Left lung (tissue), 10 donors: ENCODE measurements around the gene B3GALT6. TPM values are rescaled to one million over a fixed set of nuclear protein-coding genes. Genes with fewer than 3 reads are reported as not detected.

Experiments
- ATAC-seq: fragments of 200-7000 bp; cut with Tn5 transposase; one replicate; pipeline ENCODE4 v1.9.1; 2020; ENCODE audit warnings: moderate library complexity
- DNase-seq, 4 donors: peaks; one replicate each; pipeline ENCODE4 v3.0.0-alpha.2; 2013 to 2020
- H3K27ac ChIP-seq, 2 donors: fragments of 200-600 bp; sonication (generic) in 1 of 2; one replicate each; pipeline versions ENCODE4 v1.5.0 to v1.8.0; 2020 to 2021
- H3K27me3 ChIP-seq, 2 donors: fragments of 200-600 bp; sonication (generic) in 1 of 2; one replicate each; pipeline versions ENCODE4 v1.5.0 to v1.8.0; 2020 to 2021
- H3K36me3 ChIP-seq, 2 donors: fragments of 200-600 bp; sonication (generic) in 1 of 2; one replicate each; pipeline versions ENCODE4 v1.5.0 to v1.8.0; 2020 to 2021
- H3K4me1 ChIP-seq, 2 donors: fragments of 200-600 bp; one replicate each; pipeline ENCODE4 v1.8.0; 2021
- H3K4me3 ChIP-seq, 2 donors: fragments of 200-600 bp; sonication (generic) in 1 of 2; one replicate each; pipeline versions ENCODE4 v1.5.0 to v1.8.0; 2020 to 2021; ENCODE audit warnings: mild to moderate bottlenecking in 1 of 2
- H3K9me3 ChIP-seq, 2 donors: fragments of 200-600 bp; sonication (generic) in 1 of 2; one replicate each; pipeline versions ENCODE4 v1.5.0 to v1.8.0; 2020 to 2021
- CTCF ChIP-seq, 2 donors: fragments of 200-600 bp; sonication (generic) in 1 of 2; IDR thresholded peaks; one replicate each; pipeline versions ENCODE4 v1.5.0 to v1.8.0; 2021; ENCODE audit warnings: antibody characterized with exemption in 2 of 2
- intact Hi-C, 2 donors: fragments of 100-400 bp; cut with DNase I; formaldehyde crosslinking; loops; one replicate each; pipeline versions ENCODE4 v1.11.2 to v1.14.2; 2022
- polyA plus RNA-seq, 6 donors: library from polyadenylated mRNA; unstranded; fragments of 120-200 nt; gene quantifications; one replicate each; pipeline ENCODE4 v1.2.1, GENCODE V29; 2013; ENCODE audit not compliant: insufficient read length in 6 of 6
- total RNA-seq, 2 donors: library from RNA; stranded (reverse); fragmentation: NEBNext Ultra II Directional; extraction: Animal tissue kit (Norgen Biotek cat#: 25700); gene quantifications; one replicate each; pipeline ENCODE4 v1.2.1, GENCODE V29; 2021
- donor health status: DM: no; HTN: yes; CAD: no.
- donor health status: DM: no; HTN: no; CAD: no.

The B3GALT6 gene
- total and polyA plus RNA-seq, 8 donors = 12.6 to 25.2 (median 17.8) TPM

GRCh38 chr1:1242461-1243265, 10.6 kb downstream of the B3GALT6 start:
- DNase-seq (no peak), ATAC-seq (no peak)
- H3K4me1 ChIP-seq = peaks cover 0 to 11% of the 10 kb centered on the region in 2 donors
- TF ChIP-seq CTCF (IDR thresholded peaks at IDR 0.05) = no peak
- intact Hi-C loops = loop anchor here in 1 of 2 donors (10.0 kb wide), 1 partner anchor 118 kb away; no protein-coding TSS in a partner anchor
- no peaks in the 10 kb centered on the region for H3K36me3 ChIP-seq
- H3K9me3 ChIP-seq = no peaks in the 10 kb centered on the region
- no peak overlapping the region for H3K4me3 ChIP-seq
- peaks cover 38 to 84% of the 10 kb centered on the region in 2 donors for H3K27me3 ChIP-seq
- no peak overlapping the region for H3K27ac ChIP-seq

- peaks cover 33 to 84% of the 10 kb centered on the region in 2 donors for H3K27me3 ChIP-seq
- H3K4me3 ChIP-seq = no peak overlapping the region
- H3K4me1 ChIP-seq = peaks cover 0 to 11% of the 10 kb centered on the region in 2 donors
- no peaks in the 10 kb centered on the region for H3K9me3 ChIP-seq
- intact Hi-C loops = loop anchor here in 1 of 2 donors (10.0 kb wide), 1 partner anchor 118 kb away; no protein-coding TSS in a partner anchor
- ATAC-seq (no peak), DNase-seq (no peak)
- H3K36me3 ChIP-seq = no peaks in the 10 kb centered on the region
- no peak overlapping the region for H3K27ac ChIP-seq
- TF ChIP-seq CTCF (IDR thresholded peaks at IDR 0.05) = no peak
Observed at GRCh38 chr1:1243266-1243660, 11.2 kb downstream of the B3GALT6 start.

- no peak for TF ChIP-seq CTCF (IDR thresholded peaks at IDR 0.05)
- Histone ChIP-seq H3K4me1 (peaks cover 0 to 11% of the 10 kb centered on the region in 2 donors), H3K9me3 (no peaks in the 10 kb centered on the region), H3K27ac (no peak overlapping the region), H3K4me3 (no peak overlapping the region), H3K36me3 (no peaks in the 10 kb centered on the region), H3K27me3 (peaks cover 27 to 82% of the 10 kb centered on the region in 2 donors)
- ATAC-seq (no peak), DNase-seq (no peak)
- intact Hi-C loops = loop anchor here in 1 of 2 donors (10.0 kb wide), 1 partner anchor 119 kb away; no protein-coding TSS in a partner anchor
Observed at GRCh38 chr1:1243807-1244191, 11.8 kb downstream of the B3GALT6 start.

- TF ChIP-seq CTCF (IDR thresholded peaks at IDR 0.05) = no peak
- H3K4me3 ChIP-seq = no peak overlapping the region
- ATAC-seq = no peak
- intact Hi-C loops = loop anchor here in 1 of 2 donors (10.0 kb wide), 1 partner anchor 120 kb away; no protein-coding TSS in a partner anchor
- no peak overlapping the region for H3K27ac ChIP-seq
- no peaks in the 10 kb centered on the region for H3K9me3 ChIP-seq
- no peak for DNase-seq
- peaks cover 0 to 11% of the 10 kb centered on the region in 2 donors for H3K4me1 ChIP-seq
- peaks cover 22 to 77% of the 10 kb centered on the region in 2 donors for H3K27me3 ChIP-seq
- H3K36me3 ChIP-seq = no peaks in the 10 kb centered on the region
Observed at GRCh38 chr1:1244192-1244811, 12.3 kb downstream of the B3GALT6 start.
